ENCODE results near the gene PDZD2. TPM values are rescaled to one million over a fixed set of nuclear protein-coding genes. Genes with fewer than 3 reads are reported as not detected.

PDZD2 gene
- total RNA-seq, 2 donors from 2014 or later: 10.3 to 59.5 TPM

GRCh38 chr5:32055891-32056866 is 417.2 kb downstream of the PDZD2 start:
- no peaks in the 10 kb centered on the region for H3K9me3 ChIP-seq
- no peaks in the 10 kb centered on the region for H3K27me3 ChIP-seq (replicated peaks; ENCODE audit: insufficient read depth)
- 76% methylated on average over 15 of the region's 15 CpGs for WGBS
- no peak overlapping the region for H3K27ac ChIP-seq
- intact Hi-C loops (cut with DNase I): no loop called here
- no peaks in the 10 kb centered on the region for H3K36me3 ChIP-seq
- no peak for TF ChIP-seq POLR2AphosphoS5 (IDR thresholded peaks at IDR 0.05)
- no peak for TF ChIP-seq CTCF (IDR thresholded peaks at IDR 0.05)
- no peak for TF ChIP-seq POLR2A (IDR thresholded peaks at IDR 0.05)
- H3K4me3 ChIP-seq: no peak overlapping the region
- no peaks in the 10 kb centered on the region for H3K4me1 ChIP-seq (replicated peaks)
- no peak for DNase-seq (ENCODE audit: low spot score)

- no peaks in the 10 kb centered on the region for H3K4me1 ChIP-seq (replicated peaks)
- DNase-seq (ENCODE audit: low spot score): no peak
- H3K27ac ChIP-seq: no peak overlapping the region
- no peaks in the 10 kb centered on the region for H3K27me3 ChIP-seq (replicated peaks; ENCODE audit: insufficient read depth)
- H3K36me3 ChIP-seq: no peaks in the 10 kb centered on the region
- intact Hi-C loops (cut with DNase I): no loop called here
- WGBS: 86% methylated on average over 12 of the region's 12 CpGs
- H3K4me3 ChIP-seq: no peak overlapping the region
- no peak for TF ChIP-seq POLR2A (IDR thresholded peaks at IDR 0.05)
- no peak for TF ChIP-seq CTCF (IDR thresholded peaks at IDR 0.05)
- TF ChIP-seq POLR2AphosphoS5 (IDR thresholded peaks at IDR 0.05): peak; percentile 17
- H3K9me3 ChIP-seq: no peaks in the 10 kb centered on the region
These were observed 418.5 kb downstream of the PDZD2 start for GRCh38 chr5:32057187-32058096.

GRCh38 chr5:32058101-32058500 is 419.2 kb downstream of the PDZD2 start:
- no peak for DNase-seq (ENCODE audit: low spot score)
- intact Hi-C loops (cut with DNase I): no loop called here
- no peak for TF ChIP-seq POLR2A (IDR thresholded peaks at IDR 0.05)
- TF ChIP-seq POLR2AphosphoS5 (IDR thresholded peaks at IDR 0.05): no peak
- TF ChIP-seq CTCF (IDR thresholded peaks at IDR 0.05): no peak
- Histone ChIP-seq H3K4me3 (no peak overlapping the region), H3K9me3 (no peaks in the 10 kb centered on the region), H3K4me1 (replicated peaks) (no peaks in the 10 kb centered on the region), H3K27me3 (replicated peaks; ENCODE audit: insufficient read depth) (no peaks in the 10 kb centered on the region), H3K36me3 (no peaks in the 10 kb centered on the region), H3K27ac (no peak overlapping the region)
- whole genome bisulfite sequencing: 93% methylated on average over 4 of the region's 4 CpGs

GRCh38 chr5:32058997-32059396 is 420.1 kb downstream of the PDZD2 start:
- Histone ChIP-seq H3K4me1 (replicated peaks) (no peaks in the 10 kb centered on the region), H3K9me3 (no peaks in the 10 kb centered on the region), H3K4me3 (no peak overlapping the region), H3K27me3 (replicated peaks; ENCODE audit: insufficient read depth) (no peaks in the 10 kb centered on the region), H3K36me3 (no peaks in the 10 kb centered on the region), H3K27ac (no peak overlapping the region)
- 97% methylated on average over 3 of the region's 3 CpGs for WGBS
- no peak for TF ChIP-seq CTCF (IDR thresholded peaks at IDR 0.05)
- no peak for TF ChIP-seq POLR2AphosphoS5 (IDR thresholded peaks at IDR 0.05)
- TF ChIP-seq POLR2A (IDR thresholded peaks at IDR 0.05): no peak
- intact Hi-C loops (cut with DNase I): no loop called here
- DNase-seq (ENCODE audit: low spot score): no peak

All from prostate gland (tissue), 2 donors.